Measurements from ENCODE around the gene BNC1.

Gene BNC1

GRCh38 chr15:83284559-83285283, at the start of gene BNC1:
Gene BNC1 (minus strand): TSS chr15:83284664. CDS start chr15:83284628, 36 bp downstream.
- Histone ChIP-seq H3K4me1 (ENCODE audit: control insufficient read depth, insufficient read depth, low read length) (no peaks in the 10 kb centered on the region), H3K4me3 (ENCODE audit: low read depth, low read length) (peak within 1 kb of the TSS; percentile 61), H3K9ac (ENCODE audit: low read depth, low read length) (no peak within 1 kb of the TSS), H3K36me3 (ENCODE audit: control insufficient read depth, insufficient read depth, low read length) (no peaks in the 10 kb centered on the region), H3K9me3 (ENCODE audit: control insufficient read depth, insufficient read depth, low read length) (no peaks in the 10 kb centered on the region), H3K27me3 (ENCODE audit: control insufficient read depth, insufficient read depth, low read length) (peaks cover 69% of the 10 kb centered on the region)

DNA sequence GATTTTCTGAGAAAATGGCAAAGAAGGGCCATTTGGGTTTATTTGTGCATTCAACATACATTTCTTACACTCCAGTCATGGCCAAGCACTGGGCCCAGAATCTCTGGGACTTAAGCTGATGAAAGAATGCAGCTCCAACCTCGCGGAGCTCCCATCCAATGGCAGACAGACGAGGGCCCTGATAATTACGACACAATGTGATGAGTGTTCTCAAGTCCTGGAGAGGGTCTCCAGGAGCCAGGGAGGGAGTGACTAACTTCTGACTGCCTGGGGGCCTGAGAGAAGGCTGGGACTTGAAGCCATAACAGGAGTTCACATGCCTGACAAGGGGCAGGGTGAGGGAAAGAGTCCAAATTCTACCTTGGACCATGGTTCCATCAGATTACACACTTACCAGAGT, 42.6 kb upstream of the BNC1 start:
- peaks cover 3% of the 10 kb centered on the region for H3K4me1 ChIP-seq (ENCODE audit: control insufficient read depth, insufficient read depth, low read length)
- no peaks in the 10 kb centered on the region for H3K9me3 ChIP-seq (ENCODE audit: control insufficient read depth, insufficient read depth, low read length)
- H3K36me3 ChIP-seq (ENCODE audit: control insufficient read depth, insufficient read depth, low read length), result no peaks in the 10 kb centered on the region
- no peak overlapping the region for H3K4me3 ChIP-seq (ENCODE audit: low read depth, low read length)
- no peaks in the 10 kb centered on the region for H3K27me3 ChIP-seq (ENCODE audit: control insufficient read depth, insufficient read depth, low read length)
- no peak overlapping the region for H3K9ac ChIP-seq (ENCODE audit: low read depth, low read length)

GRCh38 chr15:83324799-83325198, 40.3 kb upstream of the BNC1 start:
- no peak overlapping the region for H3K9ac ChIP-seq (ENCODE audit: low read depth, low read length)
- H3K9me3 ChIP-seq (ENCODE audit: control insufficient read depth, insufficient read depth, low read length), result no peaks in the 10 kb centered on the region
- H3K4me1 ChIP-seq (ENCODE audit: control insufficient read depth, insufficient read depth, low read length), result peaks cover 3% of the 10 kb centered on the region
- no peak overlapping the region for H3K4me3 ChIP-seq (ENCODE audit: low read depth, low read length)
- no peaks in the 10 kb centered on the region for H3K36me3 ChIP-seq (ENCODE audit: control insufficient read depth, insufficient read depth, low read length)
- H3K27me3 ChIP-seq (ENCODE audit: control insufficient read depth, insufficient read depth, low read length), result no peaks in the 10 kb centered on the region

DNA sequence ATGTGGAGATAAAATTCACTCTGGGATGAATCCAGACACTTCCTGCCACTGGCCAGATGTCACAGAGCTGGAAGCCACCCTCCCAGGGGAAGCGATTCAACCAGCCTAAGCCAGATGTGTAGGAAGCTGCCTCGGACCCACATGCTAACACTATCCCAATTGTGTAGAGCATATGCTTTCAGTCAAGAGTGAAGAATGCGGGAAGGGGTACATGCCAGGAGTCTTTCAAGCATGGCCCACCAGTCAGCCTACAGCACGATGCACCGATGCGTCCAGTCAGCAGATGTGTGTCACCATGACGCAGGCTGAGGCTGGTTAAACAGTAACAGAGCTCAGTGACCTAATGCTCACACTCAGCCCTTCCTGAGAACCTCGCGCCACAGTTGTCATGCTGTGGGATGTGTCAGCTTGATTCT, 38.8 kb upstream of the BNC1 start:
- H3K9ac ChIP-seq (ENCODE audit: low read depth, low read length), result no peak overlapping the region
- no peaks in the 10 kb centered on the region for H3K36me3 ChIP-seq (ENCODE audit: control insufficient read depth, insufficient read depth, low read length)
- H3K4me3 ChIP-seq (ENCODE audit: low read depth, low read length), result no peak overlapping the region
- no peaks in the 10 kb centered on the region for H3K9me3 ChIP-seq (ENCODE audit: control insufficient read depth, insufficient read depth, low read length)
- H3K4me1 ChIP-seq (ENCODE audit: control insufficient read depth, insufficient read depth, low read length), result peaks cover 3% of the 10 kb centered on the region
- no peaks in the 10 kb centered on the region for H3K27me3 ChIP-seq (ENCODE audit: control insufficient read depth, insufficient read depth, low read length)

DNA sequence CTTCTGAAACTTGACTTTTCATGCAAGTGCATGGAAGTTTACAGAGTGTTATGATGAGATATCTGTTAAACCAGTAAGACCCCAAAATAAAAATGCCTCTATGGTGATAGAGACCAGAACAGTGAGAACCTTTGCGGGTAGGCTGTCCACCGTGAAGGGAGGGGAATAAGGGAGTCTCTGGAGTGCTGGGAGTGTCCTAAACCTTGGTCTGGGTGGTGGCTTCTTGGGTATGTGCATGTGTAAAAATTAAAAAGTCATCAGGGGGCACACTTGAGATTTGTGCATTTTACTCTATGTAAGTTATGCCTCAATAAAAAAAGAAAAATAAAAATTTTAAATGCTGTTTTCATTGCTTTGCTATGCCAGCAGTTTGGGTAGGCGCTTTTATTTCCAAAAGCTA, 38.2 kb upstream of the BNC1 start:
- no peaks in the 10 kb centered on the region for H3K36me3 ChIP-seq (ENCODE audit: control insufficient read depth, insufficient read depth, low read length)
- H3K27me3 ChIP-seq (ENCODE audit: control insufficient read depth, insufficient read depth, low read length), result no peaks in the 10 kb centered on the region
- H3K4me1 ChIP-seq (ENCODE audit: control insufficient read depth, insufficient read depth, low read length), result peaks cover 3% of the 10 kb centered on the region
- H3K9ac ChIP-seq (ENCODE audit: low read depth, low read length), result no peak overlapping the region
- H3K9me3 ChIP-seq (ENCODE audit: control insufficient read depth, insufficient read depth, low read length), result no peaks in the 10 kb centered on the region
- no peak overlapping the region for H3K4me3 ChIP-seq (ENCODE audit: low read depth, low read length)

DNA sequence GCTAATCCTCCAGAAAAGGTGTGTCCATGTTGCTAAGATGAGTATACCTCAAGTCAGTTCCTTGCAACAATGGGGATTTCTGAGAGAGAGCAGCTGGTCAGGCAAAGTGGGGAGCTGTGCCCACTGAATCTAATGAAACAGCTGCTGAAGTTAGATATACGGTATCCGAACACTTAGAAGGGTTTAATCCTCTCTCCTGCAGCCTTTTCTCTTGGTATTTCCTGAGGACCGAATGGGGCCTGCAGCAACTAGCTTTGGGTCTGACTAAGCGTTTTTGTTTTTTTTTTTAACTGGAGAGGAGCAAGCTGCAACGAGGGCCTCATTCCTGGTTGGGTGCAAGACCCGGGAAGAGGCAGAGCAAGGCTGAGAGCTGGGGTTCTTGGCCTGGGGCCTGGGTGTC, 37.6 kb upstream of the BNC1 start:
- no peak overlapping the region for H3K9ac ChIP-seq (ENCODE audit: low read depth, low read length)
- peaks cover 3% of the 10 kb centered on the region for H3K4me1 ChIP-seq (ENCODE audit: control insufficient read depth, insufficient read depth, low read length)
- no peaks in the 10 kb centered on the region for H3K27me3 ChIP-seq (ENCODE audit: control insufficient read depth, insufficient read depth, low read length)
- no peaks in the 10 kb centered on the region for H3K9me3 ChIP-seq (ENCODE audit: control insufficient read depth, insufficient read depth, low read length)
- no peaks in the 10 kb centered on the region for H3K36me3 ChIP-seq (ENCODE audit: control insufficient read depth, insufficient read depth, low read length)
- H3K4me3 ChIP-seq (ENCODE audit: low read depth, low read length), result no peak overlapping the region

DNA sequence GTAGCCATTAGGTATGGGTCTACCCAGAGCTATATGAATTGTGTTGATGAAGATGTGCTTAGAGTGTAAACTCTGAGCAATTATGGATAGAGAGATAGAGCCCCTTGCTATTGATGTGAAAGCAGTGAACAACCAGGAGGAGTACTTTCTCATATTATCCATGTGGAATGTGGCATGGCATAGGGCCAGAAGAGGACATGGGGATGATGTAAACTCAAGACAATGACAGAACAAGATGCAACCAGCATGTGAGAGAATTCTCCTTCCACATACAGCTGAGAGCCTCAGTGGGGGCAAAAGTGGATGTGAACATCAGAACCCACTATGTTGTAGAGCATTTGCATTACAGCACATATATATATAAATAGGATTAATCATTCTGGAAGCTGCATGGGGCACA, 36.4 kb upstream of the BNC1 start:
- Histone ChIP-seq H3K9ac (ENCODE audit: low read depth, low read length) (no peak overlapping the region), H3K27me3 (ENCODE audit: control insufficient read depth, insufficient read depth, low read length) (no peaks in the 10 kb centered on the region), H3K9me3 (ENCODE audit: control insufficient read depth, insufficient read depth, low read length) (no peaks in the 10 kb centered on the region), H3K4me1 (ENCODE audit: control insufficient read depth, insufficient read depth, low read length) (peaks cover 3% of the 10 kb centered on the region), H3K4me3 (ENCODE audit: low read depth, low read length) (no peak overlapping the region), H3K36me3 (ENCODE audit: control insufficient read depth, insufficient read depth, low read length) (no peaks in the 10 kb centered on the region)

DNA sequence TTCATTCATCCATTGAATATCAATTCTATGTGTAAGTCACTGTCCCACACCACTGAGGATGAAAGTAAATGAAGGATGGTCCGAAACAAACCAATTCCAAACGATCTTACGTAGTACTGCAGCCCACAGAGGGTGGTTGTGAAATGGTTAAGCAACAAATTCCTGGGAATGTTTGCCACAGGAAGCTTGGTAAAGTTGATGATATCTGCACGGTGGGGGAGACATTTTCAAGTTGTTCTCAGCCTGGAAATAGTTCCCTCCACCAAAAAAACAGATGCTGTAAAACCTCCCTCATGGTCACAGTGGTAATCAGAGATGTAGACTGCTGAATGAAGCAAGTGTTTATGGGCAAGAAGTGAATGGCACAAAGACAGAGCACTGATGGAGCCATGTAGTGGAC, 35.9 kb upstream of the BNC1 start:
- Histone ChIP-seq H3K4me1 (ENCODE audit: control insufficient read depth, insufficient read depth, low read length) (peaks cover 3% of the 10 kb centered on the region), H3K4me3 (ENCODE audit: low read depth, low read length) (no peak overlapping the region), H3K9me3 (ENCODE audit: control insufficient read depth, insufficient read depth, low read length) (no peaks in the 10 kb centered on the region), H3K36me3 (ENCODE audit: control insufficient read depth, insufficient read depth, low read length) (no peaks in the 10 kb centered on the region), H3K9ac (ENCODE audit: low read depth, low read length) (no peak overlapping the region), H3K27me3 (ENCODE audit: control insufficient read depth, insufficient read depth, low read length) (no peaks in the 10 kb centered on the region)

- H3K4me1 ChIP-seq (ENCODE audit: control insufficient read depth, insufficient read depth, low read length), result peaks cover 3% of the 10 kb centered on the region
- H3K27me3 ChIP-seq (ENCODE audit: control insufficient read depth, insufficient read depth, low read length), result no peaks in the 10 kb centered on the region
- H3K9me3 ChIP-seq (ENCODE audit: control insufficient read depth, insufficient read depth, low read length), result no peaks in the 10 kb centered on the region
- H3K36me3 ChIP-seq (ENCODE audit: control insufficient read depth, insufficient read depth, low read length), result no peaks in the 10 kb centered on the region
- no peak overlapping the region for H3K9ac ChIP-seq (ENCODE audit: low read depth, low read length)
- no peak overlapping the region for H3K4me3 ChIP-seq (ENCODE audit: low read depth, low read length)
Observed at GRCh38 chr15:83319771-83320170, 35.3 kb upstream of the BNC1 start.

DNA sequence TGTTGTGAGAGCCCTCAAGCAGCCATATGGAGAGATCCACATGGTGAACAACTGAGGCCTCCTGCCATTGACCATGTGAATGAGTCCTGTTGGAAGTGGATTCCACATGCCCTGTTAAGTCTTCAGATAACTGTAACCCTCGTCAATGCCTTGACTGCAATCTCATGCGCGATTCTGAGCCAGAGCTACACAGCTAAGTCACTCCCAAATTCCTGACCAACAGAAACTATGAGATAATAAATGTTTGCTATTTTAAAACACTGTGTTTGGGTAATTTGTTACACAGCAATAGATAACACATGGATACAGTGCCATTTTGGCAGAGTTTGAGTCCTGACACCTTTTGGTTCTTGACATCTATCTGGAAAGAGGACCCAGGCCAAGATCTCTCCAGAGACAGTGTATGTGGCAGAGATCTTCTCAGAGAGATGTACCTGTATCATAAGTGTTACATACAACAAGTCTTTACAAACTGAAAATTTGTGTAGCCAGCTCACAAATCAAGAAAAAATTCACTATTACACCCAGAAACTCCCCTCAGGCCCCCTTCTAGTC, 34.5 kb upstream of the BNC1 start:
- H3K27me3 ChIP-seq (ENCODE audit: control insufficient read depth, insufficient read depth, low read length), result no peaks in the 10 kb centered on the region
- peaks cover 3% of the 10 kb centered on the region for H3K4me1 ChIP-seq (ENCODE audit: control insufficient read depth, insufficient read depth, low read length)
- H3K9me3 ChIP-seq (ENCODE audit: control insufficient read depth, insufficient read depth, low read length), result no peaks in the 10 kb centered on the region

DNA sequence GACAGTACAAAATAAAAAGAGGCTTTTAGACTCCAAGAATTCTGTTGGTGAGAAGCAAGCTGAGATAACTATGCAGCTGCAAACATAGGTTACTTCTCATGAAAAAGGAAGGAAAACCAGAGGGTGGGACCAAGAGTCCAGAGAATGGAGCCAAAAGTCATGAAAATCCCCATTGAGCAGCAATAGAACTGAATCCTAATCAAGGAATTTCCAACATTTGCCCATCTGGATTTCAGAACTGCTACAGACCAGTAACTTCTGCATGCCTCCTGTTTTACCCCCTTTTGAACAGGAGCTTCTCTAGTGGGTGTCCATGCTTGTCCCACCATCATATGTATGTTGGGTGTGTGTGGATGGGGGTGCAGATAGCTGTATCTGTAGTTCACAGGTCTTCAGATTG, 33.6 kb upstream of the BNC1 start:
- Histone ChIP-seq H3K9me3 (ENCODE audit: control insufficient read depth, insufficient read depth, low read length) (no peaks in the 10 kb centered on the region), H3K4me1 (ENCODE audit: control insufficient read depth, insufficient read depth, low read length) (peaks cover 3% of the 10 kb centered on the region), H3K36me3 (ENCODE audit: control insufficient read depth, insufficient read depth, low read length) (no peaks in the 10 kb centered on the region), H3K4me3 (ENCODE audit: low read depth, low read length) (no peak overlapping the region), H3K27me3 (ENCODE audit: control insufficient read depth, insufficient read depth, low read length) (no peaks in the 10 kb centered on the region), H3K9ac (ENCODE audit: low read depth, low read length) (no peak overlapping the region)

More for the DNA sequence above, 34.5 kb upstream of the BNC1 start:
- Histone ChIP-seq H3K4me3 (ENCODE audit: low read depth, low read length) (no peak overlapping the region), H3K36me3 (ENCODE audit: control insufficient read depth, insufficient read depth, low read length) (no peaks in the 10 kb centered on the region), H3K9ac (ENCODE audit: low read depth, low read length) (no peak overlapping the region)

GRCh38 chr15:83312071-83312470, 27.6 kb upstream of the BNC1 start:
- Histone ChIP-seq H3K9me3 (ENCODE audit: control insufficient read depth, insufficient read depth, low read length) (no peaks in the 10 kb centered on the region), H3K36me3 (ENCODE audit: control insufficient read depth, insufficient read depth, low read length) (no peaks in the 10 kb centered on the region), H3K27me3 (ENCODE audit: control insufficient read depth, insufficient read depth, low read length) (no peaks in the 10 kb centered on the region), H3K9ac (ENCODE audit: low read depth, low read length) (no peak overlapping the region), H3K4me1 (ENCODE audit: control insufficient read depth, insufficient read depth, low read length) (peaks cover 14% of the 10 kb centered on the region), H3K4me3 (ENCODE audit: low read depth, low read length) (no peak overlapping the region)

All from iPS-15b (cell line).